Glomerular visceral epithelial cell (primary cell): ENCODE results near the gene ABCG4.

ENCODE experiments used
- DNase-seq: peaks from one replicate; pipeline ENCODE4 v3.0.0-alpha.2; 2016; ENCODE audit errors: extremely low spot score

The ABCG4 gene

DNA sequence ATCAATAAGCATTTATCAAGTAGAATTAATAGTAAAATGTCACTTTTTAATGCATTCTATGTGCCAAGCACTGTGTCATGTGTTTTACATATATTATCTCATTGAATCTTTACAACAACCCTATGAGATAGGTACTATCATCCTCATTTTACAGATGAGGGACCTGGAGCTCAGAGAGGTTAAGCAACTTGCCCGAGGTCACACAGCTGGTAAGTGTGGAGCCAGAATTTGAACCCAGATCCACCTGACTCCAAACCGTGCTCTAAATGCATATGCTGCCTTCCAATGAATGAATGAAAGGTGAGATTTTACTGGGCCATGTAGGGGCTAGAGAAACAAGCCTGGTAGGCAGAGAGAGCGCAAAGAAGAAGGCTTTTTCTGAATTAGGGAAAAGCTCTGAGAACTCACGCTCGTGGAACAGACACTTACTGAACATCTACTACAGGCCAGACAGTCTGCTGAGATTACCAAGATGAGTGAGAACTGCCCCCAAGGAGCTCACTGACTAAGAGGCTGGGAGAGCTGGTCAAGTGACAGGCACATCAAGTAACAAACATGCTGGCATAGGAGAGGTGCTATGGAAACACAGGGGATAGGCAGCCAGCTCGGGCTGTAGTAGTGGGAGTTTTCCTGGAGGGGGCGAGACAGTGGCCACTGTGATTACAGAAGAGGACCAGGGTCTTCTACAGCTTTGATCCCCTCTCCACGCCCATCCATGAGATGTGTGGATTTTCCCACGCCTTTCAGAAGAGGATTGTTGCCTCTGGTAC is 4.4 kb downstream of the ABCG4 start:
- DNase-seq = no peak

DNA sequence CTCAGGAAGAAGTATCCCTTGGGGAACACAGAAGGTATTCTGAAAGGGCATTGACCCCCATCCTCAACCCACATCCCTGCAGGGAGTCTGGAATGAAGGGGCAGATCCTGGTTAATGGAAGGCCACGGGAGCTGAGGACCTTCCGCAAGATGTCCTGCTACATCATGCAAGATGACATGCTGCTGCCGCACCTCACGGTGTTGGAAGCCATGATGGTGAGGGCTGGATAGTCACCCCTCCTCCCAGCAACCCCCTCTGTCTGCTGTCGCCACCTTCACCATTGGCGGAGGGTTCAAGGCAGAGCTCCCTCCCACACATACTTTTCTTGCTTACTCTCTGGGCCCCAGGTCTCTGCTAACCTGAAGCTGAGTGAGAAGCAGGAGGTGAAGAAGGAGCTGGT is 5.3 kb downstream of the ABCG4 start:
- DNase-seq = no peak

DNA sequence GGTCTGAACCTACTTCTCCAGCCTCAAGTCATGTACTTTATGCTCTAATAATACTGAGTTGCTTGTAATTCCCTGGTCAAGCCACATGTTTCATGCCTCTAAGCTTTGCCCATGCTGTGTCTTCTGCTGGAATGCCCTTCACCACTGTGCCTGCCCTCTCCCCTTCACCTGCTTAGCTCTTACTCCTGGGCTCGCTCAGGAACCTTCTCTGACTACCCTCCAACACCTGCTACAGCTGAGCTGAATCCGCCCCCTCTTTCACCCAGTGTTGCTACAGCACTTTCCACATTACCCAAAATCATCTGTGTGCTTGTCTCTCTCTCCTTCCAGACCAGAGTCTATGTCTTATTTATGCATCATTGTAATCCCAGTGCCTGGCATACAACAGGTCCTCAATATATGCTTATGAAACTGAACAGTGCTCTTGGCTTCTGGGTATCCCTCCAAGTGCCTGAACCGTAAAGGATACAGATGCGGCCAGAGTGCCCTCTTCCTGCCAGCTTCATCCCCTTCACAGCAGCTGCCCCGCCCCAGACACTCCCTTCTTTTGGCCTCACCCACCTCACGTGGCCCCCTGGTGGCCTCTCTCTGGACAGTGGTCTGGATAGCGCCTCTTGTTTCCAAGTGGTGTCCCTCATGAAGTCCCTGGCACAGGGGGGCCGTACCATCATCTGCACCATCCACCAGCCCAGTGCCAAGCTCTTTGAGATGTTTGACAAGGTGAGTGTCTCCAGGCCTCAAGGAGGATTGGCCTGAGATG is 7.1 kb downstream of the ABCG4 start:
- DNase-seq = no peak

DNA sequence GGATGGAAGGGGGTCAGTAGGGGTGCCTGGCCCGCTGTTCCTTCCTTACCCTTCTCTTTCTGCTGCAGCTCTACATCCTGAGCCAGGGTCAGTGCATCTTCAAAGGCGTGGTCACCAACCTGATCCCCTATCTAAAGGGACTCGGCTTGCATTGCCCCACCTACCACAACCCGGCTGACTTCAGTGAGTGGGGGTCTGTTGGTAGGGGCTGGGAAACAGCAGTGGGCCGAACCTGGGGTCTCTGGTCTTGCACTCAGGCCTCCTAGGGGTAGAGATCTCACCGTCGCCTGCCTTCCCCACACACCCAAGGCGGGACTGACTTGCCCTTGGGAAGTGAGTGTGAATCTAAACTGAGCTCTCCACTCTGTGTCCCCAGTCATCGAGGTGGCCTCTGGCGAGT is 7.6 kb downstream of the ABCG4 start:
- no peak for DNase-seq

DNA sequence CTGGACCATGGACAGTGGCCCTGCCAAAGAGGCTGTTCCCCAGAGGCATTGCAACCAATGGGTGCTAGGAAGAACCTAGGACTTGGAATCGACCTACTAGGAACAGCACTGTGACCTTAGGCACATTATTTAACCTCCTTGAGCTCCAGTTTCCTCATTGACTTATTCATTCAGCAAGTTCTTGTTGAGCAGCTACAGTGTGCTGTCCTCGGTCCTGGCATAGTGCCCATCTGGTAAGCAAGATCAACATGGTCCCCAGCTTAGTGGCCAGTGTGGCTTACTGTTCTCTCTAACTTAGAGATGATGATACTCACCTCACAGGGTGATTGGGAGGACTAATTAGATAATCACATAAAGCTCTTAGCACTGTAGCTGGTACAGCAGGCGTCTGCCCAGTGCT is 8.2 kb downstream of the ABCG4 start:
- DNase-seq = no peak

DNA sequence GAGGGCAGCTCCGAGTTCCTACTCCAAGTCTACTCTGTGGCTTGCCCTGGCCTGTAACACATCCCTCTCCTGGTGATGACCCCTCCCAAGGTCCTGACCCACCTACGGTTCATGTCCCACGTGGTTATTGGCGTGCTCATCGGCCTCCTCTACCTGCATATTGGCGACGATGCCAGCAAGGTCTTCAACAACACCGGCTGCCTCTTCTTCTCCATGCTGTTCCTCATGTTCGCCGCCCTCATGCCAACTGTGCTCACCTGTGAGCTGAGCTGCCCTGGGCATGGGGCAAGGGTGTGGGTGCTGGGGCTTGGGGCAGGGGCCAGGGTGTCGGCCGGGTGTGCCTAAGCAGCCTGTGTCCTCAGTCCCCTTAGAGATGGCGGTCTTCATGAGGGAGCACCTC is 9.6 kb downstream of the ABCG4 start:
- no peak for DNase-seq

DNA sequence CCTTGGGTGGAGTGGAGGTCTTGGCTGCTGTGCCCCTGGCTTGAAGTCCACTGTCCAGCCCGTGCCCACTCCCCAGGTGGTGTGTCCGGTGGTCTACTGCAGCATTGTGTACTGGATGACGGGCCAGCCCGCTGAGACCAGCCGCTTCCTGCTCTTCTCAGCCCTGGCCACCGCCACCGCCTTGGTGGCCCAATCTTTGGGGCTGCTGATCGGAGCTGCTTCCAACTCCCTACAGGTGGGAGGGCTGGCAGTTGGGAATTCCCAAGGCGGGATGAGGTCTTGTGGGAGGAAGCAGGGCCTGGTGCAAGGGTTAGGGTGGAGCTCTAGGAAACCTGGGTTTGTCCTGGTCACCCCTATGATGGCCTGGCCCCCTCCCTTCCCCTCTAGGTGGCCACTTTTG is 11.3 kb downstream of the ABCG4 start:
- DNase-seq = no peak

DNA sequence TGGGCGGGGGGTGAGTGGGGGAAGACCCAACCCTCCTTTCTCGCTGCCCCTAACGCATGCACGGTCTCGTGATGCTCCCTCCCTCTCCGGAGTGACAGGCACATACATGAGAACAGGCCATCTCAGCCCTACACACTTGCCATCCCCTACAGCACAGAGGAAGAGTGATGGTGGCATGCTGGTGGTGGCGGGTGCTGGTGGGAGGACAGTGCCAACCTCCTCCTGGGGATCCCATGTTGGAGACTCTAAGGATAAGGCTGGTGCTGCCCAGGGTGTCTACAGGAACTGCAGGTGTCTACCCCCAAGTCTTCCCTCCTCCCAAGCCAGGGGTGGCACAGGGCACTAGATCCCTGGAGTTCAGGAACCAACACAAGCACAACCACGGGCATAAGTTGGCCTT is 13.0 kb downstream of the ABCG4 start:
- DNase-seq = no peak

DNA sequence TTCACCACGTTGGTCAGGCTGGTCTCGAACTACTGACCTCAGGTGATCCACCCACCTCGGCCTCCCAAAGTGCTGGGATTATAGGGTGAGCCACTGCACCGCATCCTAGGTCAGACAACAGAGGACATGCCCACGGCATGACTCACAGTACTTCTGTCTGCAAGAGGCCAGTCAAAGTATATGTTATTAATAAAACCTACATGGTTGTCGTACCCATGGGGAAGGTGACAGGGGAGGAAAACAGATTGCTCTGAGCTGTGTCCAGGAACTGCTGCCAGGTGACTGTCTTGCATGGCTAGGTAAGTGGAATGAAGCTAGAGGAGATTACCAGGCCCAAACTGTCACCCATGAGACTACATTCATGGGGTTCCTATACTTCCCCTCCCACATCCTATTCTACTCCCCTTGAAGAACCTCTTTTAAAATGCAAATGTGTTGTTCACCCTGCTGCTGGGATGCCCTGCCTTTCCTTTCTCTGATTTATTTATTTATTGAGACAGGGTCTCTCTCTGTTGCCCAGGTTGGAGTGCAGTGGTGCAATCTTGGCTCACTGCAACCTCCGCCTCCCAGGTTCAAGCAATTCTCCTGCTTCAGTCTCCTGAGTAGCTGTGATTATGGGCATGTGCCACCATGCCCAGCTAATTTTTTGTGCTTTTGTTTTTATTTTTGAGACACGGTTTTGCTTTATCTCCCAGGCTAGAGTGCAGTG is 17.7 kb downstream of the ABCG4 start:
- DNase-seq = peak; percentile 87

DNA sequence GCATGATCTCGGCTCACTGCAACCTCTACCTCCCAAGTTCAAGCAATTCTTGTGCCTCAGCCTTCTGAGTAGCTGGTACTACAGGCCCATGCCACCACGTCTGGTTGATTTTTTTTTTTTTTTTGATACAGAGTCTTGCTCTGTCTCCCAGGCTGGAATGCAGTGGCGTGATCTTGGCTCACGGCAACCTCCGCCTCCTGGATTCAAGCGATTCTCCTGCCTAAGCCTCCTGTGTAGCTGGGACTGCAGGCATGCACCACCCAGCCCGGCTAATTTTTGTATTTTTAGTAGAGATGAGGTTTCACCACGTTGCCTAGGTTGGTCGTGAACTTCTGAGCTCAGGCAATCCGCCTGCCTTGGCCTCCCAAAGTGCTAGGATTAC is 18.2 kb downstream of the ABCG4 start:
- DNase-seq = peak; percentile 19

DNA sequence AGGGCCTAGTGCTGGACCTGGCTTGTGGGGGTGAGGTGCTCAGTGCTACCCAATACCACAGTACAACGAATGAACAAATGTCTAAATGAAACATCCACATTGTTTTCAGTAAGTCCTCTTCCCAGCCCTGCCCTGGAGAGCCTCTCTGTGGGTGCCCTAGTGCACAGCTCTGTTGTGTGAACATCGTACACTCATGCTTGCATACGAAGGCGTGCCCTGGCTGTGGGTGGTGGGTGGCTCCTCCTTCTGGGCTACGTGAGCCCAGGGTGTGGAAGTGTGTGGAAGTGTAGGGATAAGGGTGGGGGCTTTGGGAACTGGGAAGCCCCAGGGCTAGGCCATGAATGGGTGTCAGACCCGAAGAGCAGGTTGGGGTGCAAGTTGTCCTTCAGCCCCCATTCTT is 19.1 kb downstream of the ABCG4 start:
- no peak for DNase-seq

DNA sequence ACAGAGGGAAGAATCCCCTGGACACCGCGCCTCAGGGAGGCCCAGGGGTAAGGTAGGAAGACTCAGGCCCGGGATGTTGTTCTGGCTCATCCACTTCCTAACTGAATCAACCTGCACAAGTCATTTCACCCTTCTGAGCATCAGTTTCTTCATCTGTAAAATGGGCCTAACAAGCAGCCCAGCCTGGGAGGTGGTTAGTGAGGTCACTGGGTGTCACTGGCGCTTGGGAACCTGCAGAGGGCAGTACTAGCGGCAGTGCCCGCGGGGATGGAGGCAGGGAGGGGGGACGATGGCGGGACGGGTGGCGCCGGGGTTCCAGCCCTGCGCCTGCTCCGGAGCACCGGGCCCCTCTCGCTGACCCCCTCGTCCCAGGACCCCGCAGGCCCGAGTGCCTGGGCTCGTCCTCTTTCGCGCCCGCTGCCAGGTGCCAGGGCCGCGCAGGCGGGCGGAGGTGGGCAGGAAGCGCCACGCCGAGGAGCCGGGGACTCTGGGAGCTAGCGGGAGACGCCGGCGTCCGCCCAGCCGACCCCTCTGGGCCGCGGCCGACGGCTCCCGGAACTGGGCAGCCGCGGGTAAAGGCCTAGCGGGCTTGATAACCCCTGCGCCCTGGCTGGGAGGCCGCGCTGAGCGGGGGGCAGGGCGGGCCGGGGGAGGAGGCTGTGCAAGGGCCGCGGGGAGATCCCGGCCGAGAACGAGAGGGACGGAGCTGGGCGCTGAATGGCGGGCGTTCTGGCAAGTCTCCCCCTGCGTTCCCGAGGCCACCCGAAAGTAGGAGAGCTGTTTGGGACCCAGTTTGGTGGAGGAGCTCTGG is 19.8 kb downstream of the ABCG4 start, which contains the start of gene NLRX1:
Gene NLRX1 (plus strand): TSS at position 255 of the 811 bp plus-strand sequence. CDS start 2,679 bp downstream, outside the sequence.
- peak; percentile 83 for DNase-seq

DNA sequence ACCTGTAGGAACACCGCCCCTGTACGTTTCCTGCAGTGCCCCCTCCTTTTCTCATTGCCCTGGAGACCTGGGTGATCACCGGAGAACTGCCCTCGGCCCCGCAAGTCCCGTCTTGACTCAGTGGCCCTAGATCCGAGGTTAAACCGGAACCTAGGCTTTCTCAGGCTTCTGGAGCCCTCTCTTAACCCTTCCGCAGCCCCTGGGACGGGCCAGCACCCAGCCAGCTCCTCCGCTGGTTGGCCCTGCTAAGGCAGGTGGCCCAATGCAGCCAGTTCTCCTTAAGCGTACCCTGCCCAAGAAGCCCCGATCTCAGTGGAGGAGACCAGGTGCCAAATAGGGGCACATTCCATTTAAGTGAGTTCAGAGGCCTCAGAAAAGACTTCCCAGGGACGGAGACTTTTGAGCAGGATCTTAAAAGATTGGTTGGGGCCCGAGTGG is 20.4 kb downstream of the ABCG4 start:
- peak; percentile 67 for DNase-seq

DNA sequence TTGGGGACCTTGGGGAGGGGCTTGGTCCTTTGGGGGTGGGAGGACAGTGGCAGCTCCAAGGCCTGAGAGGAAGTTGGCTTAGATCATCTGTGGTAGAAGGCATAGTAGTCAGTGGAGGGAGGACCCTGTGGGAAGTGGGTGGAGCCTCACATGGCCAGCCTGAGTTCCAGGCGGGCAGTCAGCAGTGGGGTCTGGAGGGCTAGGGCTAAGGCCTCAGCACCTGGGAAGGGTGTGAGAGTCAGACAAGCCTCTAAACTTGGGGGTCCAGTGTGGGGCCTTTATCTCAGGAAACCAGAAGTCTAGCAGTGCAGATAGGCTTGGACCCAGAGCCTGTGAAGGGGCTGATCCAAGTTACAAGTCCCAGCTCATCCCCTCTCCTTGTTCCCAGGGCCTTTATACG is 23.7 kb downstream of the ABCG4 start:
- no peak for DNase-seq

DNA sequence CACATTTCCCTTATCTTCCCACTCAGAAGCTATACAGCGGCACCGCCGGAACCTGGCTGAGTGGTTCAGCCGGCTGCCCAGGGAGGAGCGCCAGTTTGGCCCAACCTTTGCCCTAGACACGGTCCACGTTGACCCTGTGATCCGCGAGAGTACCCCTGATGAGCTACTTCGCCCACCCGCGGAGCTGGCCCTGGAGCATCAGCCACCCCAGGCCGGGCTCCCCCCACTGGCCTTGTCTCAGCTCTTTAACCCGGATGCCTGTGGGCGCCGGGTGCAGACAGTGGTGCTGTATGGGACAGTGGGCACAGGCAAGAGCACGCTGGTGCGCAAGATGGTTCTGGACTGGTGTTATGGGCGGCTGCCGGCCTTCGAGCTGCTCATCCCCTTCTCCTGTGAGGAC is 24.6 kb downstream of the ABCG4 start:
- DNase-seq = no peak

DNA sequence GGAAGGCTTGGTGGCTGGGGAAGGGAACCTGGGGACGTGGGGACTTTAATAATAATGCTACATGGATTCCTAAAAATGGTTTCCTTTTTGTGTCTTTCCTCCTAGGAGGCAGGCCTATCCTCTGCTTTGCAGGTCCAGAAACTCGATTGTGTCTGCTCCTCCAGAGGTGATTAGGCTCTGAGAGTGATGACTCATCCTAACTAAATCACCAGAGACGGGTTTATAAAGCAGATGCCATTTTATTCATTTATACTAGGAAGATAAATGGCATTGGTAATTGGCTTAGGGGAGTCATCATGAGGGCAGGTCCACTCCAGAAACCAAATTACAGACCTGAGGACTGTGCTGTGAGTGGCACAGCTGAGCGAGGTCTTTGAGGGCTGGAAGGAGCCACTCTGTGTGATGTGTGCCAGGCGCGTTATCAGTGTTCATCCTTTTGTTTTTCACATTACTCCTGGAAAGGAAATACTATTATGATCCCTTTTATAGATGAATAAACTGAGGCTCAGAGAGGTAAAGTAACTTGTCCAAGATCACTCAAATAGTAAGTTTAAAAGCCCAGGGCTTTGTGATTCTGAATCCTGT is 26.7 kb downstream of the ABCG4 start:
- DNase-seq = no peak

DNA sequence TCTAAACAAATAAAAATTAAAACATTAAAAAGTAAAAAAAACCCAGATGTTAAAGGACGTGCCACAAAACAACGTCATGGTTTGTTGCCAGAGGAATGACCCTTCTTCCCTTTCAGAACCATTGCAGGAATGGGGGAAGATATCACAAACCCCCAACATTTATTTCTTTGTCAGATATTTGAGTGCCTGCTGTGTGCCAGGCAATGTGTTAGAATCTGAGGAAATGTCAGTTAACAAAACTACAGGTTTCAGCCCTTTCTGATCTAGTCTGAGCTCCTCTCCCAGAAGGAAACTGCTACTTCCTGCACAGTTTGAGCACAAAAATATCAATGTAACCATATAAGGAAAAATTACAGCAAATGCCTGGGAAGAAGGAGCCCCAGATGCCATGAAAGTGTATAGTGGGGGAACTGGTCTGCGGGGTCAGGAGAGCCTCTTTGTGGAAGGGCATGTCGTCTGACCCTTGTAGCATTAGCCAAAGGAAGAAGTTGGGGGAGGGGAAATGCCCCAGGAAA is 29.4 kb downstream of the ABCG4 start:
- DNase-seq = no peak

DNA sequence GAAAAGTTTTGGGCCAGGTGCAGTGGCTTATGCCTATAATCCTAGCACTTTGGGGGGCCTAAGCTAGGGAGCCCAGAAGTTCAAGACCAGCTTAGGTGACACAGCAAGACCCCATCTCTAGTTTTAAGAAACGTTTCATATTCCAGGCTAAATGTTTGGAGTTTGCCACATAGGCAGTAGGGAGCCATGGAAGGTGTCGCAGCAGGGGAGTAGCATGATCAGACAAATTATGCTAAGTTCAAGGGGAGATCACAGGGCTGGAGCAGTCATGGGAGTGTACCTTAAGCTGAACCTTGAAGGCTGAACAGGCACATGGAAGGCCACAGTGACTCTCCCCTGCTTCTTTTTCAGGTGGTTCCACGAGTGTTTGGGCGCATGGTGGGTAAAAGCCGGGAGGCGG is 30.5 kb downstream of the ABCG4 start:
- no peak for DNase-seq

DNA sequence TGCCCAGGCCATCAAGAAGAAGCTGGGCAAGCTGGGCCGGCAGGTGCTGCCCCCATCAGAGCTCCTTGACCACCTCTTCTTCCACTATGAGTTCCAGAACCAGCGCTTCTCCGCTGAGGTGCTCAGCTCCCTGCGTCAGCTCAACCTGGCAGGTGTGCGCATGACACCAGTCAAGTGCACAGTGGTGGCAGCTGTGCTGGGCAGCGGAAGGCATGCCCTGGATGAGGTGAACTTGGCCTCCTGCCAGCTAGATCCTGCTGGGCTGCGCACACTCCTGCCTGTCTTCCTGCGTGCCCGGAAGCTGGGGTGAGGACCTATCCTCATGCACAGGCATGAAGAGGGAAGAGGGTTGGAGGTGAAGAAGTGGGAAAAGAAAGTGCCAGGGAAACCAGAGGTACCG is 31.1 kb downstream of the ABCG4 start:
- DNase-seq = no peak

DNA sequence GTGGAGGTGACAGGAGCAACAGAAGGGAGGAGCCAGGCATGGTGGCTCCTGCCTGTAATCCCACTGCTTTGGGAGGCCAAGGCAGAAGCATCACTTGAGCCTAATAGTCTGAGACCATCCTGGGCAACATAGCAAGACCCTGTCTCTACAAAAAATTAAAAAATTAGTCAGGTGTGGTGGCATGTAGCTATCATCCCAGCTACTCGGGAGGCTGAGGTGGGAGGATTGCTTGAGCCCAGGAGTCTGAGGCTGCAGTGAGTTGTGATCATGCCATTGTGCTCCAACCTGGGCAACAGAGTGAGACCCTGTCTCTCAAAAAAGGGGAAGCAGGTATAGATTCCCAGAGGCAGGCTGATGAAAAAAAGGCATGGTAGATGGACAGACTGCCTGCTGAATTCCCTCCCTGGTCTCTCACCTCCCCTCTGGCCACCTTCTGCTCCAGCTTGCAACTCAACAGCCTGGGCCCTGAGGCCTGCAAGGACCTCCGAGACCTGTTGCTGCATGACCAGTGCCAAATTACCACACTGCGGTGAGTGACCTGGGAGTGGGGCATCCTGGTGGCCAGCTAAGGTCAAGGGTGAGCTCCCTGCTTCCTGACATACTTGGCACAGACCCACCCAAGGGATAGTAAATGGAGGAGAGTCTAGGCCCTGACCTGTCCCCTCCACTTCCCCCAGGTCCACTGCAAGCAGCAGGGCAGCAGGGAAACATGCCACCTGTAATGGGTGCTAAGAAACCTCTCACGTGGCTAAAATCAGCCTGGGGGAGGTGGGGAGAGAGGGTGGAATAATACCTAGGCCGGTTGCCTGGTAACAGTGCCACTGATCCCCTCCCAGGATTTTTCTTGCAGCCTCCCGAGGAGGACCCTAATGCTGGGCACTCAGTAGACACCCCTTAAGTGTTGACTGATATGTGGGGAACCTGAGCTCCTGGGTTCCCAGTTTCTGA is 32.2 kb downstream of the ABCG4 start:
- DNase-seq = no peak
